HG03066 (cell line): Measurements from ENCODE around the gene CDKN2A.
"Not testable (repeated sequence)": the region's sequence is repeated elsewhere in the genome, so short reads cannot be mapped to it uniquely, and the experiment has no call there.

Experiments used
- ATAC-seq: cut with Tn5 transposase; IDR thresholded peaks from one replicate; pipeline ENCODE4 v1.9.1; 2021; ENCODE audit warnings: low read depth; ENCODE audit not compliant: unreplicated experiment

The CDKN2A gene

GRCh38 chr9:21983561-21983935 lies 10.6 kb downstream of the CDKN2A start:
- ATAC-seq = no peak

- ATAC-seq = no peak
These were observed 11.2 kb downstream of the CDKN2A start for GRCh38 chr9:21982861-21983560.

- no peak for ATAC-seq
These were observed 11.8 kb downstream of the CDKN2A start for GRCh38 chr9:21982391-21982790.

- no peak for ATAC-seq
These were observed 17.8 kb downstream of the CDKN2A start for GRCh38 chr9:21976334-21976875.

GRCh38 chr9:21974722-21975409 lies 19.3 kb downstream of the CDKN2A start:
- ATAC-seq = peak; percentile 54

GRCh38 chr9:21974343-21974721 lies 19.9 kb downstream of the CDKN2A start:
- no peak for ATAC-seq

- ATAC-seq = no peak
These were observed 21.8 kb downstream of the CDKN2A start for GRCh38 chr9:21972361-21972760.

GRCh38 chr9:21970800-21971640 lies 23.2 kb downstream of the CDKN2A start:
- ATAC-seq = no peak

GRCh38 chr9:21969951-21970799 lies 24.0 kb downstream of the CDKN2A start:
- ATAC-seq = no peak

- ATAC-seq = no peak
These were observed 24.9 kb downstream of the CDKN2A start for GRCh38 chr9:21969011-21969940.

- ATAC-seq = no peak
These were observed 25.7 kb downstream of the CDKN2A start for GRCh38 chr9:21968331-21969010.

- no peak for ATAC-seq
These were observed 26.5 kb downstream of the CDKN2A start for GRCh38 chr9:21967702-21968101.

GRCh38 chr9:21967169-21967568 lies 27.0 kb downstream of the CDKN2A start:
- ATAC-seq = no peak

GRCh38 chr9:21966140-21966851 lies 27.9 kb downstream of the CDKN2A start:
- peak; percentile 3 for ATAC-seq

GRCh38 chr9:21965401-21965951 lies 28.7 kb downstream of the CDKN2A start:
- peak; percentile 70 for ATAC-seq

- peak; percentile 57 for ATAC-seq
These were observed 29.2 kb downstream of the CDKN2A start for GRCh38 chr9:21964925-21965385.

GRCh38 chr9:21961569-21961968 lies 32.6 kb downstream of the CDKN2A start:
- ATAC-seq = no peak

- ATAC-seq = not testable (repeated sequence)
These were observed 34.9 kb downstream of the CDKN2A start for GRCh38 chr9:21959268-21959667.
